Fibroblast of peridontal ligament (primary cell): ENCODE results near the gene CYP2U1.
A peak's percentile ranks its signal among the peaks of the same experiment; 100 is the strongest.

Experiments
- DNase-seq: peaks from one replicate; pipeline ENCODE4 v3.0.0-alpha.2; 2010; ENCODE audit errors: extremely low read depth

Gene CYP2U1

DNA sequence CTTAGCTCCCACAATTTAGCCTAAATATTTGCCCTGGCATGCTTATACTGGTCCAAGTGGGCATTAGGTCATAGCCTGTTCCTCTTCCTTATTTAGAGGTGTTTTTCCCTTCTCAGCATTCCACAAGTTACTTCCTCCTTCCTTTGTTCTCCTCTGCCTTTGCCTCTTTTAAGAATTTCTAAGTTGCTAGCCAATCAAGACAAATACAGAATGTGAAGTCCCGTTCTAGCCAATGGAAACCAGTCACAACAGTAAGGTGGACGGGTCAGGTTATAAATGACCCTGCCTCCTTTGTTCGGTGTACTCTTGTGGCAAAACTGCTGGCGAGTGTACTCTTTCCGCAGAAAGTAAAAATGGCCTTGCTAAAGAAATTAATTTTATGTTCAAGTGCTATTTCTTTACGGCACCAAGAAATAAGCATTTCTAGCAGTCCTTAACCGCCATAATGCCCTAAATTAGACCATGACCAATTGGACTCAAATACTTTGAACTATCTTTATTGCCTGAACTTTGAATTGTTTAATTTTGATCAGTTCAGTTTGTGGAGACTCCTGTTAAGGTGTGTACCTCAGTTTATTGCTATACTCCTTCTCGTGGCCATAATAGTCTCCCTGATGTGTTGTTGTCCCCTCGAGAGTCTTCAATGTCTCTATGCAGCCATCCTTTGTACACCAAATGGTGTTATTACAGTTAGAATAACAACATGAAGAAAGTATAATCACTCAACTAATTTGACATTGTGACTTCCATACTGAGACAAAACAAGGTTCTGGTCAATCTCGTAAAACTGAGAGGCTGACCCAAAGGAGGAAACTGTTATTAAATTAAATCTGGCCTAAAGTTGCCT, 56.8 kb downstream of the CYP2U1 start:
- no peak for DNase-seq

DNA sequence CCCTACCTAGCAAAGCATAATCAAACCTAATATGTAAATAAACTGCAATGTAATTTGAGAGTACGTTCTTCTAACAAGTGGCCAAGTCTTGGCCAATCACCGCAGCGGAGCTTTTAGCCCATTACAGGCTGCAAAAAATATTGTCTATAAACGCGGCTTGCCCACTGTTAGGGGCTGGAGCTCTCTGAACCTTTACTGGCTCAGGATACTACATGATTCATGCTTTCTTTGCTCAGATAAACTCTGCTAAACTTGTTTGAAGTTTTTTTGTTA, 57.4 kb downstream of the CYP2U1 start:
- DNase-seq, result no peak

DNA sequence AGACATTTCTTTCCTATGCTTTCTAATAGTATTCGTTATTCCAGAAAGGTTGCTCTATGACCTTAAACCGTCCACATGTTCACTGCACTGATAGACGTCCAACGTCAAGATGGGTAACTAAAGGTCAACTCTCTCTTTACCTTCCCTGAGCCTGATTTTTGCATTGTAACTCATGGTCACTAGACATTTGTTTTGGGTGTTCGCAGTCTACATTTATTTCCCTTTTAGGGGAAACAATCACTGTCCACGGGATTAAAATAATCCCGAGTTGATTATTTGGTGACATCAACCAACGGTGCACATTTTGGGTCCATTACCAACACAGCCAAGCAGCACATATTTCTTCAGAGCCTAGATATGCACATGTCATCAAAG, 57.8 kb downstream of the CYP2U1 start:
- no peak for DNase-seq

DNA sequence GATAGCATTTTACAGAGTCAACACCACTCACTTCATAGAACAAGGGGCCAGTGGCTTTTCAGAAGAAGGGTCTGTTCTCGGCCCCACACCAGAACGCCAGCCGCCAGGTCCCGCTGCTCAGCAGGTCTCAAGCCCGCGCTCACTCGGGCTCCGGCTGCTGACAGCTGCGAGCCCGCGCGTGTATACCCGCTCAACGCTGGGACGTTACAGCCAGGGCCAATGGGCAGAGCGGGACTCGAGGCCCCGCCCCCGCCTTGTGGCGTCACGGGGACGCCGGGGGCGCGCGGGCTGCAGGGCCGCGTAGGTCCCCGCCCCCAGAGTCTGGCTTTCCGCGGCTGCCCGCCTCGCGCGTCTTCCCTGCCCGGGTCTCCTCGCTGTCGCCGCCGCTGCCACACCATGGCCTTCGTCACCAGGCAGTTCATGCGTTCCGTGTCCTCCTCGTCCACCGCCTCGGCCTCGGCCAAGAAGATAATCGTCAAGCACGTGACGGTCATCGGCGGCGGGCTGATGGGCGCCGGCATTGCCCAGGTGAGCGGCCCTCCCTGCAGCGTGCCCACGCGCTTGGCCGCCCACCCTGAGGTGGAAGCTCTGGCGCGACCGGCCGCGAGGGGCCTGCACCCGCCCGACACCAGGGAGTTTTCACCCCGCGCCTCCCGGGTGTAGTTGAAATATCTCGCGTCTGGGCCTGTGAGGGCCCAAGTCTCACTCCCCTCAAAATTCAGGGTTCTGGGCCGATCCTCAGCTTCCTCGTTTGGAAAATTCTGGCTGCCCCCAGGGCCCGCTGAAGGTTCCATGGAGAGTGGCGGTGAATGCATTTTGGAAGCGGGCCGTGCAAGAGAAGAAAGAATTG, 58.4 kb downstream of the CYP2U1 start, which contains the start of gene HADH:
HADH (plus strand) TSS at position 353 of the 850 bp plus-strand sequence; CDS start at position 397, 44 bp downstream.
- DNase-seq, result peak; percentile 80

DNA sequence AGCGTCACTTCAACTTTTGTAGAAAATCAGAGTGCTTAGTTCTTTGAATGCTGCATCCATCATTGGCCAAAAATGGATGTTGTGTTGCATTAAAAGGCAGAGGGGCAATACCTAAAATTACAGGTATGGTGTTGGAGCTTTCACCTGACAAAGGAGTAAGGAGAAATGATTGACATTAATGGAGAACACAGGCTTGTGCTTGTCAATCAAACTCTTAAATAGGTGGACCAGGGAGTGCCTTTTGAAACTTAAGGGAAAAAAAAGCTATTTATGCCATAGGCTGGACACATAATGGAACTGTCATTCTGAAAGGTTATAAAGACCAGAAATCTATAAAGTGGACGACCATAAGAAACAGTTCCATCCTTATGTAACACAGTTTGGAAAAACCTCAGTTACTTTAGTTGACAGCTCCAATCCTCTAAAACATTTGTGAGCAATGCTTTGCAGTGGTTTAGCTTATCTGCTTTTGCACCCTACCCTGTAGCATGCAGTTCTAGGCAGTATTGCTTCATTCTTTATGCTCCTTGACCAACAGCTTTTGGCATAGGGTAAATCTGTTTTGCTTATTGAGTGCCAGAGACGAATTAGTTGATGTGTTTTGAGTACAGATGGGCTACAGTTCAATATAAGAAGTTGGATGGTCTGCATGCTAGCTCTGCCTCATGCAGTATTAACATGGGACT, 60.7 kb downstream of the CYP2U1 start:
- DNase-seq, result peak; percentile 59

DNA sequence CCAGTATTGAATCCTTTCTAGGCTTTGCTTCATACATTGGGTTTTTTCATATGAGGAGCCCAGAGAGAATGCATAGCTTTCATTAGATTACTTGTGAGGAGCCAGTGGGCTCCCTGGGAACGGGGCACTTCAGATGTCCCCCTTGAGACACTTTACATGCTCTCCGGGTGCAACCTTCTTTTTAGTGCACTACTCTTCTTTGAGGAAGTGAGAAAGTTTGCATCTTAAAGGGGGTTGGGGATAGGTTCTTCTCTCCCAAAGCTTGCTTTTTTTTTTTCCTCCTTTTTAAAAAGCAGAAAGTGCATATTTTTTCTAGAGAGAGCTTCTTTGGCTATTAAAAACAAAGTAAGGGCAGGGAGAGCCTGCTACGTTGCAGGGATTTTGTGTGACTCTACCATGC, 62.6 kb downstream of the CYP2U1 start:
- DNase-seq, result no peak

DNA sequence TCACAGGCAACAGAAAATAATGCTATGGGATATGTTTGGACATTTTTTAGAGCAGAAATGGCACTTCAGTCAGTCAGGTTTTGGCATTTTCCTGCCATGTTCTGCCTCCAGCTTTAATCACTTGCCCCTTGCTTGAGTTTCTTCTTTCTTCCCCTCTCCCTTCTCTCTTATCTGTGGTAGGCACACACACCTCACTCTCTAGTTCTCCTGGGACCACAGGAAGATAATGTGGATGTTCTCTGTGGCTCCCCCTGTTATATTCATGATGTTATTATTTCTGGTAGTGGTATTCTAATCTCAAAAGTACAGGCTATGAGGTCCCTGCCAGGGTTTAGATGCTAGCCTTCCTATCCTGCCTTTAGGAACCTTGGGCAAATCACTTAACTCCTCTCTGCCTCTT, 63.5 kb downstream of the CYP2U1 start:
- no peak for DNase-seq

DNA sequence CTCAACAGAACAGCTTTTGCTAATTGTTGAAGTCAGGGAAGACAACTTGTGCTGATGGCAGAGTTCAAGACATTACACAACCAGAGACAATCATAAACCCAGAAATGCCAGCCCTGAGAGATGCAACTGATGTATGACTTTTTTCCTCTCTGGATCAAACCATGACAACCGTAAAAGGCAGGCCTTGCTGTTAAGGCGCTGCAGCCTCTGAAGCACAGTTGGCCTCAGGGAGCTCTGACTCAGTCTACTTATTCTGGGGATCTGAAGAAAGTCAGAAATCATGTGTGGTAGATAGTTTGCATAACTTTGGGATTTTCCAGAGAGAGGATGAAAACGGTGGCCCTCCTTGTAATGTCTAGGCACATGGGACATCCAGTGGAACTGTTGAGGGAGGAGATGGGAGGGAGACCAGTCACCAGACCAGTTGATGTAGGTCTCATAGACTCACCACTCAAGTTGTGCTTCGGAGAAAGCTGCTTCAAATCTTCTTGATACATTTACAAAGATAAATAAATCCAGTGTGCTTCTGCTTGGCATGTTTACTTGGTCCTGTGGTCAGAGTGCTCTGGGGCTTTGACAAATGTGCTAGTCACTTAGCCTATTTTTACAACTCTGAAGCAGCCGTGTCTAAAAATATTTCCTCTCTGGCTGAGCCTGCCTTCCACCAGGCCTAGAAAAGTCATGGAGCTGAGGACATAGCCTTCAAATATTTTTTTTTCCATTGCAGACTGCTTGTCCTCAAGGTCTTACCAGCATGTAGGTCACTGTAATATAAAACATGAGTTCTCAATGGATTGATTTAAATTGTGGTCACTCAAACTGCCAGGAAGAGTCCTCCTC, 65.8 kb downstream of the CYP2U1 start:
- peak; percentile 84 for DNase-seq

DNA sequence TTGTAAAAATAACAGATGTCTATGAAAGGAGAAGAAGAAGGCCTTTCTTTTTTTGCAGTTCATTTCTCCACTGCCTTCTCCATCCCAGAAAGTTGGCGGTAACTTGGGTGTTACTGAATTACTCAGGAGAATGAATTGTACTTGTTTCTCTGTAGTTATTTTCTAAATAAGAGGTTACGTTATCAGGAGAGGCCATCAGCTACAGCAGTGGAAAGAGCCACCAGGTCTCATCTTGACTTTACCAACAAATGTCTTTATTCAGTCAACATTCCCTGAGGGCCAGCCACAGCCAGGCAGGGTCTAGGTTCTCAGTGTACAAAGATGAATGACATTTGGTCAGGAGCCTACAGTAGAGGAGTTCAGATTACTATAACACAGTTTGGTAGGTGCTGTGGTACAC, 66.4 kb downstream of the CYP2U1 start:
- DNase-seq, result no peak

DNA sequence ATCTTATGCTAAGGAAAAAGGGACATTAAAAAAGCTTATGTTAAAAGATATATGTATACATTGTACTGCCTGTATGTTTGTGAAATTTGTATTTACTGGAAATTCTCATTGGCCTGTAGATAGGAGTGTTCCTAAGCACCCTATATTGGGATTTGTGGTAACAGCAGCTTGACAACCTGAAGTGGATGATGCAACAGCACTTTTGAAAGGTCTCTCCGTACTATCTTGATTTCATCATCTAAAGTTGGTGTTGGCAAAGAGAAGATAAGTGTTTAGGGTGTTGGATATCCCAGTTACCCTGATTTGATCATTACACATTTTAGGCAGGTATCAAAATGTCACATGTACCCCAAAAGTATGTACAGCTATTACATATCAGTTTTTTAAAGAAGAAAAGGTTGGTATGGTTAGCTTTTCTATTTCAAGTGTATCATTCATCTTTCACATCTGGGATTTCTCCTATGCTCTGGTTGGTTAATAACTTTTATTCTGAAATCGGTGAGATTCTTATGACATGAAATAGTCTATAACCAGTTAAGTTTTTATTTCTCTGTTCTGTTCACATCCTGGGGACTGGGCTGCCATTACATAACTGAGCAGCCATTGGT, 68.7 kb downstream of the CYP2U1 start:
- no peak for DNase-seq

DNA sequence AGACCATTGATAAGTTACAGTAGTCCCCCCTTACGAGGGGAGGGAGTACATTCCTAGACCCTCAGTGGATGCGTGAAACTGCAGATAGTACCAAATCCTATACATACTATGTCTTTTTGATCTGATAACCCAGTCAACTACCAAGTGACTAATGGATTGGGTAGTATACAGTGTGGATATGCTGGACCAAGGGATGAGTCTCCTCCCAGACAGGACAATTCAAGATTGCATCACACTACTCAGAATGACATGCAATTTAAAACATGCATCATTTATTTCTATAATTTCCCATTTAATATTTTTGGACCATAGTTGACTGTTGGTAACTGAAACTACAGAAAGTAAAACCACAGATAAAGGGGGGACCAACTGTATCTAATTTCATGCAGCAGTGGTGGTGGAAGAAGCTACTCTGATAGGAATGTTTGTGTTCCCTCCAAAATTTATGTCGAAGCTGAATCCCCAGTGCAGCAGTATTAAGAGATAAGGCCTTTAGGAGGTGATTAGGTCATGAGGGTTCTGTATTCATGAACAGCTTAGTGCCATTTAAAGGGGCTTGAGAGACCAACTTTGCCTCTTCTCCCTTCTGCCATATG, 70.3 kb downstream of the CYP2U1 start:
- DNase-seq, result no peak
